Measurements from ENCODE around the gene U2AF2.

Gene U2AF2

DNA sequence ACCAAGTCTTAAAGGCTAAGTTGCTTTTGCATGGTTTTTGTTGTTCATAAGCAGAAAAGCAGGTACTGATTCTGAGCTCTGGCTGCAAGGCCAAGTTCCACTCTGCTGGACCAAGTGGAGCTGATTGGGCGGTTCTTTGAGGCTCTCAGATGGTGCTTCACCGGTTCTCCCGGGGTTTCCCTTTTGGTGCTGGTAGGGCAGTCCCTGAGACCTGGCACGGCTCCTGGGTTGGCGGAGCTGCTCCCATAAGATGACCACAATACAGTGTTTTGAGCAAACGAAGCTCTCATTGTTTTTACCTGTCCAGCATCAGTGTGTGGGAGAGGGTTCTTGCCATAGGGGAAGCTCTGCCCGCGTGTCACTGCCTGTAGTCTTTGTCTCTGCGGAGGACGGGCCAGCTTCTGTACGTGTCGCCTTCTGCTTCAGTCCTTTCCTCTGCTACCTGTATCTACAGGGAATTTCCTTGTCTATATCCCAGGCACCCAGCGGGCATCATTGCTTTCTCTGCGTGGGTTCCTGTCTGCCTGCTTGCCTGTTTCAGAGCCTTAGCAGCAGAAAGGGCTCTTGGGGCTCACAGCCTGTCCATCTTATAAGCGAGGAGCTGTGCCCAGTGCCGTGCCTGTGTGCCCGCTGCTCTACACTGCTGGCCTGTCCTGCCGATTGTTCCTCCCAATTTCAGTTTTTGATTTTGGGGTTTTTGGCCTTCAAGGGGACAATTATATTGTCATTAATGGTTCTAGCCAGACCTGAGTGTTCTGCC is 2.3 kb downstream of the U2AF2 start:
- DNase-seq (ENCODE audit: low read depth): no peak

DNA sequence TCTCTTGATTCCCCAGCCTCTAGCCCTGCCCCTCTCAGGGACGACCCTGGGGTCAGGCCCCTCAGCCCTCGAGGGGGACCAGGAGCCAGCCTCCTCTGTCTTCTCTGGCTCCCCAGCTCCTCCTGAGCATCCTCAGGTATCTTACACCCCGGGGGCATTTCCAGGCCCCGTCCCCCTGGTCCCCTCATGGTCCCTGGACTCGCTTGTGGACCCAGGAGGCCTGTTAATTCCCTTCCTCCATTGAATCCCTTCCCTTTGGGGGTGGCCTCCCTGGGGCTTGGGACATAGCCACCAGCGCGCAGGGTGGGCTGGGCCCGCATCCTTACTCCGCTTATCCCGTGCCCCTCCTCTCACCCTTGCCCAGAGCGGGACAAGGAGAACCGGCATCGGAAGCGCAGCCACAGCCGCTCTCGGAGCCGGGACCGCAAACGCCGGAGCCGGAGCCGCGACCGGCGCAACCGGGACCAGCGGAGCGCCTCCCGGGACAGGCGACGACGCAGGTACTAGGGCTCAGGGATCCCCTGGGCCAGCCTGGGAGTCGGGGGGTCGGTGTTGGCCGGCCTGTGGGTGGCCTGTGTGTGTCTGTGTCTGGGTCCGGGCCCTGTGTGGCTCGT is 4.1 kb downstream of the U2AF2 start:
- no peak for DNase-seq (ENCODE audit: low read depth)

DNA sequence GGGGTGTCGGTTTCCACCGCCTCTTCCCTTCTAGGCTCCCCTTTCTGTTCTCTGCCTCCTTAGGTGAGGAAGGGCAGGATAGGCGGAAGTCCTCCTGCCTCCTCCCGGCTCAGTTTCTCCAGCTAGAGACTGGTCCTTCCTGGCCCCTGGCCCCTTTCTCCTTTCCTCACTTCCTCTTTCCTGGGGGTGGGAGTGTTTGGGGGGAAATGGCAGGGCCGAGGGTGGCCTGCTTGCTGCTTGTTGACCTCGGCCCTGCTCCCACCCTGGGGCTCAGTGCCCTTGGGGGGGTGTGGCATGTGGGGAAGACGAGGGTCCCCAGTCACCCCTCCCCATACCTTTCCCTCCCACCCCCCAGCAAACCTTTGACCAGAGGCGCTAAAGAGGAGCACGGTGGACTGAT is 5.0 kb downstream of the U2AF2 start:
- DNase-seq (ENCODE audit: low read depth): no peak

DNA sequence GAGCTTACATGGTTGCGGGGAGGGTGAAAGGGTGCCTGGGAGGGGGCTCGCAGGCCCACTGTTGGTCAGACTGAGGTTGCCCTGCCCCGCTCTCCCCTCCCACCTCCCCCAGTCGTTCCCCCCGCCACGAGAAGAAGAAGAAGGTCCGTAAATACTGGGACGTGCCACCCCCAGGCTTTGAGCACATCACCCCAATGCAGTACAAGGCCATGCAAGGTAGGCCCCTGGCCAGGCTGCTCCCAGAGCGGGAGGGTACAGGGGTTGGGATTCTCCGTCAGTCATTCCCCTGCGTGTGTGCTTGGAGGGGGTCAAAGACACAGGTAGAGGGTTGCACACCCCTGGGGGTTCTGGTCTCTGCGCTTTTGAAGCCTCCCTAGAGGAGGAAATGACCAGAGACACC is 5.6 kb downstream of the U2AF2 start:
- no peak for DNase-seq (ENCODE audit: low read depth)

DNA sequence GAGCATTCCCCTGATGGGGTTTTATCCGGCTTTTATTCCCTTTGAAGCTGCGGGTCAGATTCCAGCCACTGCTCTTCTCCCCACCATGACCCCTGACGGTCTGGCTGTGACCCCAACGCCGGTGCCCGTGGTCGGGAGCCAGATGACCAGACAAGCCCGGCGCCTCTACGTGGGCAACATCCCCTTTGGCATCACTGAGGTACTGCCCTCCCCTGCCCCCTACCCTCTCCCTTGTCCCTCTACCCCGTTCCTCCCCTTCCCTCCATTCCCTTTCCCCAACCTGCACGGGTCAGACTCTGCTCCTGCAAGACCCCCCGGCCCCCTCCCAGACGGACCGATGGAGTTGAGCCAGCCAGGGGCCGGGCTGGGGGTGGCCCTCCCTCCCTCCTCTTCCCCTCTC is 6.2 kb downstream of the U2AF2 start:
- no peak for DNase-seq (ENCODE audit: low read depth)

DNA sequence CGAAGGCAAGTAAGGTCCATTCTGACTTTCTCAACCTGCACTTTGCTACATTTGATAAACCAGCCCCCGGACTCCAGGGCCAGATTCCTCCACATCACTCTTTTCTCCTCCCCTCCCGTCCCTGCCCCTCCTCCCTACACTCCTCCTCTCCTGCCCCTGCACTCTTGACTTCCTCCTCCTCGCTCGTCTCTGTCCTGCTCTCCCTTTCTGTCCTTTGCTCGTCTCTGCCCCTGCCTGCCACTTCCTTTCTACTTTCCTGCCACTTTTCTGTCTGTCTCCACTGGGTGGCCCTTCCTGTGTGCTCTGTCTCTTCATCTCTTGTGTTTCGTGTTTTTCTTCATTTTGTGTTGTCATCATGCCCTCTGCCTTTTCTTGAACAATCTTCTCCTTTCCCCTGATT is 7.0 kb downstream of the U2AF2 start:
- no peak for DNase-seq (ENCODE audit: low read depth)

DNA sequence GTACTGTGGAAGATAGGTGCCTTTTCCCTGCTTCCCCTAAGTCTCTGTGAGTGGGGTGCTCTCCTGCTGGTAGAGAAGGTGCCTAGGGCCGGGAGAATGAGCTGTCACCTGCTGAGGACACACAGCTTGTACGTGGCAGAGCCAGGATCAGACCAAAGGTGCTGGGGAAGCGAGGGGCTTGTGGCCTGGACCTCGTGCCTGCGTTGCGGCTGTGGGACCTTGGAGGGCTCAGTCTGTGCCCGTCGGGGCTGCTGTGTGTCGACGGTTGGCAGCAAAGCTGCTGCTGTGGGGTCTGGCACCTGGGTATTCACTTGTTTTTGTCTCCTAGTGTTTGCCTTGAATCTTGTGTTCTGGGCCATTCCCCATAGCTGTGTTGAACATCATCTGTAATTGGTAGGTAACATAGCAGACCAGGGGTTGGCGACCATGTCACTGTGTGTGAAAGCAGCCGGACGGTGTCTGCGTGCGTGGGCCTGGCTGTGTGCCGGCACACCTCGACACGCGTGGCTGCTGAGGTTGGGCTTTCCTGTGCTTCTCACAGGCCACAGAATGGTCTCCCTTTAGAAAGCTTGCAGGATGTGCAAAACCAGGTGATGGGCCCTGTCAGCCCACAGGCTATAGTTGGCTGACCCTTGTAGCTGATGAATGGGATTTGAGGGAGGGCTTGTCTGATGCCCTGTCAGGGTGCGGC is 9.2 kb downstream of the U2AF2 start:
- DNase-seq (ENCODE audit: low read depth): no peak

DNA sequence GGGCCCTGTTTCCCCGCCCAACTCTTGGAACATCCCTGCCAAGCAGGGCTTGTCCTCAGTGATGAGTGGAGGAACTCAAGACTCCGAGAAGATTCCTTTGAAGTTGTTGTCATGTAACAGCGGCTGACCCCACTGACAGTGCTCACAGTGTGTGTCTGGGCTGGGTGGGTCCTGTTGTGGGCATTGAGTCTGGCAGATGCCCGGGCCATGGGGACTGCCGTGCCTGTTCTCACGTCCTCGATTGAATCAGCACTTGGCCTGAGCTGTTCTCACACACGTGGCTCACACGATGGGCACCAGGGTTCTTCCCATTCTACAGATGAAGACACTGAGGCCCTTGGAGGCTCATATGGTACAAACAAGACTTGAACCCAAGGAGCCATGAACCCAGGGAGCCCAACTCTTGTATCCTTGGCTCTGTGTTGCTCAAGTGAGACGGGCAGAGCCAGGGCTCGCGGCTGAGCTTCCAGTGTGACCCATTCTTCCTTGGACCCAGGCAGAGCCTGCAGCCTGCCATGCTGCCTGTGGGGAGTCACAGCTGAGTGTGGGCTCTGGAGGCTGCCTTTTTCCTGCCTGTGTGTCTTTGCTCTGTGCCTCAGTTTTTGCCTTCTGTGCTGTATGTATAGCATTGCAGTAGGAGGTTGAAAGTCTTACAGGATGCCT is 11.6 kb downstream of the U2AF2 start:
- DNase-seq (ENCODE audit: low read depth): no peak

DNA sequence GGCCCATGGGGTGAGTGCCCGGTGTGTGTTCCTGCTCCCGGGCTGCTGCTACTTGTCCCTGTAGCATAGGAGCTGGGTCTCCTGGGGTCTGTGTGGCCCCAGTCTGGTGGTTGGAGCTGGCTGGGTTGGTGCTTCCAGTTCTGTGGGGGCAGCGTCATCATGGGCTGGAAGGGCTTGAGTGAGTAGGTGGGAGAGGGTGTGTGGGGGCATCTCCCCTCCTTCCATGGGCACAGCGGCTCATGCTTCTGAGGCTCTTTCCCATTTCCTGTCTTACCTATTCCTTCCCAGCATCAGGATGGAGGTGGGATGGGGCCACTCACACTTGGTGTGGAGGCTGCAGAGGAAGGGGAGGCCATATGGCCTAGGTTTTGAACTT is 12.2 kb downstream of the U2AF2 start:
- DNase-seq (ENCODE audit: low read depth): no peak

DNA sequence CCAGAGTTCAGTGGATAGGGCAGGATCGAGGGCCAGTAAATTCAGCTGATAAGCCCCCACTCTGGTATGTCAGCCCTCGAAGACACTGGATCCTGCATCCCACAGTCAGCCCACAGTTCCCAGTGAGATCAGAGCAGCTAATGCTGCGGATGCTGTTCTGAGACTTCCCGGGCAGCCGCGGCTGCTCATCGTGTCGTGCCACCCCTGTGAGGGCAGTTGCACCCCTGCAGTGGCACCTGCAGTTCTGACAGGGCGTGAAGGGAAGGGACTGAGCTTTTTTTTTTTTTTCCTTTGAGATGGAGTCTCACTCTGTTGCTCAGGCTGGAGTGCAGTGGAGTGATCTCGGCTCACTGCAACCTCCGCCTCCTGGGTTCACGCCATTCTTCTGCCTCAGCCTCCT is 12.7 kb downstream of the U2AF2 start:
- no peak for DNase-seq (ENCODE audit: low read depth)

DNA sequence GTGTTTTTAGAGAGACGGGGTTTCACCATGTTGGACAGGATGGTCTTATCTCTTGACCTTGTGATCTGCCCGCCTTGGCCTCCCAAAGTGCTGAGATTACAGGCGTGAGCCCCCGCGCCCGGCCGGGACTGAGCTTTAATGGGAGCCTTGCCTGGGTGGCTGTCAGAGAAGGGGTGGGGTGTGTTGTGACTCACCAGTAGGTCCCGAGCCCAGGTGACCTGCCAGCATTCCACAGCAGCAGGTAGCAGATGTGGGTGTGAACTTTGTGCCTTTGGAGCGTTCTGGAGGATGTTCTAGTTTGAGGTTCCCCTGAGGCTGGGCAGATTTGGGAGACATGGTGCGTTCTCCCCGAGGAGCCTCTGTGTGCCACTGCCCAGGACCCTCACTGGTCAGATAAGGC is 13.1 kb downstream of the U2AF2 start:
- no peak for DNase-seq (ENCODE audit: low read depth)

DNA sequence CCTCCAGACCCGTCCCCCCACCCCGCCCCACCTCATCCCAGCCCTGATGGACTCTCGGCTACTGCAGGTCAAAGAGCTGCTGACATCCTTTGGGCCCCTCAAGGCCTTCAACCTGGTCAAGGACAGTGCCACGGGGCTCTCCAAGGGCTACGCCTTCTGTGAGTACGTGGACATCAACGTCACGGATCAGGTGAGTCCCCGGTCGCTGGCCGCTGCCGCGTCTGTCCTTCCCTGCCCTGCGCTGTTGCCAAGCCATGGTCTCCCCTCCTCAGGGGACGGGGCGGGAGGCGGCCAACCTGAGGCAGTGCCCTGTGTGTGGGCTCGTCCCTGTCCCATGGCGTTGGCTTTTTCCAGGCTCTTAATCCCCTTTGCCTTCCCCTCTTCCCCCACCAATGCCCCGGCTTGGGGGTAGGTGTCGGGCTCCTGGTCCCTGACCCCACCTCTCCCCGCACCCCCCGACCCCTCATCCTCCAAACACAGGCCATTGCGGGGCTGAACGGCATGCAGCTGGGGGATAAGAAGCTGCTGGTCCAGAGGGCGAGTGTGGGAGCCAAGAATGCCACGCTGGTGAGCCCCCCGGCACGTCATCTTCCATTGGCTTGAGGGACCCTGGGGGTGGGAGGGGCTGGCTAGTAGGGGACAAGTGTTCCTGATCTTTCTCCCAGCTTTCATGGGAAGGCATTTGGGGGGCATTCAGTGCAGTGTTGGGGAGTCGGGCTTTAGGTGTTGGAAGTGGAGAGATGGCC is 13.9 kb downstream of the U2AF2 start:
- DNase-seq (ENCODE audit: low read depth): no peak

DNA sequence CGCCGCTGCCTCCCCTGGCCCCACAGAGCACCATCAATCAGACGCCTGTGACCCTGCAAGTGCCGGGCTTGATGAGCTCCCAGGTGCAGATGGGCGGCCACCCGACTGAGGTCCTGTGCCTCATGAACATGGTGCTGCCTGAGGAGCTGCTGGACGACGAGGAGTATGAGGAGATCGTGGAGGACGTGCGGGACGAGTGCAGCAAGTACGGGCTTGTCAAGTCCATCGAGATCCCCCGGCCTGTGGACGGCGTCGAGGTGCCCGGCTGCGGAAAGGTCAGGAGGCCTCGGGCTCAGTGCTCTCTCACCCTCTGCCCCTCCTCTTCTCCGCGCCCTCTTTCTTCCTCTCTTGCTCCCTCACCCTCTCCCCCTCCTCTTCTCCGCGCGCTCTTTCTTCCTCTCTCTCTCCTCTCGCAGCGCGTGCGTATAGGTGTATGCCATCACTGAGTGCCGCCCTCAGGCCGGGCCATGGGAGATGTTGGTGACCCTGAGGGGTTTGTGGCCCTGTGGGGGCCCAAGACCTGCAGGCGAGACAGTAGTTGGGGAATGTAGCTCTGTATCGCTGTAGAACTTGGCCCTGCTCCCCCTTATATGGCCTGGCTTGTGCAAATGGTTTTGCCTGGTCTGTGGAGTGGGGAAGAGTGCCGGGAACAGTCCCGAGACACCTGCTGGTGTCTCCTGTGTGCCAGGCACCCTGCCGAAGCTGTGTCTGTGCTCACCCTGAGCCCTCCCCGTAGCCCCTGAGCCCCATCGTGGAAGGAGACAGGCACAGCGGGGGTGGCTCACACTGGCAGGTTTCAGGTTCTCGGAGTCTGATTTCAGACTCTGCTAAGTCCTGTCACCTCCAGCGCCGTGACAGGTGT is 14.8 kb downstream of the U2AF2 start:
- DNase-seq (ENCODE audit: low read depth): no peak

DNA sequence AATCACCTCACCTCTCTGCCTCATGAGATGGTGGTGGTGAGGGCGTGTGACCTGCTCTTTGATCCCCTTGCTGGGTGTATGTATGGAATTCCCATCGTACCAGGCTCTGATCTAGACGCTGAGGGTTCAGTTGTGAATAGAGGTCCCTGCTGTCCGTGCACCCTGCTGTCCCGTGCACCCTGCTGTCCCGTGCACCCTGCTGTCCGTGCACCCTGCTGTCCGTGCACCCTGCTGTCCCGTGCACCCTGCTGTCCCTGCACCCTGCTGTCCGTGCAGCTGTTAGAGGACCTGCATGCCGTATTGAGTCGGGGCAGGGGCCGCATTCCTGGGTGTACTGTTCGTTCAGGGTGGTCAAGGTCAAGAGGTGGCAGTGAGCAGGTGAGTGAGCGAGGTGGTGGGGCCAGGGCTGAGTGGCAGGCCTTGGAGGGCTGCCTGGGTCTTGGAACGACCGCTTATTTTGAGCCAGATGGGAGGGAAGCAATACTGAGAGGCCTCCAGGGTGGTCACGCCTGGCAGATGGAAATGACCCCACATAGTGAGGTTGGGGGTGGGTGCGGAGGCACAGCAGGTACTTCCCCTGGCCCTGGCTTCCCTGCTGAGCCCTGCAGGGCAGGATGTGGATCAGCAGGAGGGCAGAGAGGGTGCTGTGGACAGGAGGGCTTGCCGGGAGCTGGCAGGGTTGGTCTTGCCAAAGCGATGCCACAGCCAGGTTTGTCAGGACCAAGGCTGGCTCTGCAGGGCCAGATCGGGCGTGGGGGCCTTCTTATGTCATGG is 15.6 kb downstream of the U2AF2 start:
- DNase-seq (ENCODE audit: low read depth): no peak

DNA sequence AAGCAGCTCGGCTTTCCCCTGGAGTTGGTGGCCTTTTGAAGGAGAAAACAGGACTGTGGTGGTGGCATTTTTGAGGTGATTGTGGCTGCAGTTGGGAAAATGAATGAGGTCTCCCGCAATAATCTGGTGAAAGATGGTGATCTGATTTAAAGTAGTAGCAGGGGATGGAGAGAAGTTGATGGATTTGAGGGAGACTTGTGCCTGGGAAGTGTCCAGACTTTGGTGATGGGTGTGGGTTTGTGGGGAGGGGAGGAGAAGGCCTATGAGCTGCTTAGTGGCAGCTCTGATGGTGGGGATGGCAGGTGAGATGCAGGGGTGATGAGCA is 16.2 kb downstream of the U2AF2 start:
- no peak for DNase-seq (ENCODE audit: low read depth)

DNA sequence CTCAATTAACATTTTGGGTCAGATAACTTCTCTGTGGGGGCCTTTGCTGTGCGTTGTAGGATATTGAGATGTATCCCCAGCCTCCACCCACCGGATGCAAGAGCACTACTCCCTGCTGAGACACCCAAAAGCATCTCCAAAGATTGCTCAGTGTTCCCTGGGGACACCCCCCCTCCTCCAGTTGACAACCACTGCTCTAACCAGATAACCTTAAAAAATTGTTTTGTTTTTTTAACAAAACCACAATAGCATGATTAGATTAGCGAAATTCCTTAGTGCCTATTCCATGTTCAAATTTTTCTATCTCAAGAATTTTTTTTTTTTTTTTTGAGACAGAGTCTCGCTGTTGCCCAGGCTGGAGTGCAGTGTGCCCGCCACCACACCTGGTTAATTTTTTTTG is 17.6 kb downstream of the U2AF2 start:
- DNase-seq (ENCODE audit: low read depth): no peak

DNA sequence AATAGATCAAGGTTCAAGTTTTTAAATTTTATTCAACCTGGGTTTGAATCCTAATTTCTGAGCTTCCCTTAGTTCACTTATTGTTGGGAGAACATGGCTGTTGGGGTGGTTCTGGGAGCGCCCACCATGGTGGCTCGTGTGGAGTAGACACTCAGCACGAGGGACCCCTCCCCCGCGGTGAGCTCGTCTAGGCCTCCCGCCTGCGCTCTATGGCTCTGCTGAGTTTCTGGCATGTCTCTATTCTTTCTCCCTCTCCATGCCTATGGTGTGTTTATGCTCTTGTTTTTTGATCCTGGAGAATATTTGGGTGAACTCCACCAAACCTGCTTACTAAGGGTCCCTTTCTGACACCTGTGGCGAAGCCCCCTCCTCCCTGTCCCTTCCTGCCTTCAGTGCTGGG is 18.6 kb downstream of the U2AF2 start:
- no peak for DNase-seq (ENCODE audit: low read depth)

DNA sequence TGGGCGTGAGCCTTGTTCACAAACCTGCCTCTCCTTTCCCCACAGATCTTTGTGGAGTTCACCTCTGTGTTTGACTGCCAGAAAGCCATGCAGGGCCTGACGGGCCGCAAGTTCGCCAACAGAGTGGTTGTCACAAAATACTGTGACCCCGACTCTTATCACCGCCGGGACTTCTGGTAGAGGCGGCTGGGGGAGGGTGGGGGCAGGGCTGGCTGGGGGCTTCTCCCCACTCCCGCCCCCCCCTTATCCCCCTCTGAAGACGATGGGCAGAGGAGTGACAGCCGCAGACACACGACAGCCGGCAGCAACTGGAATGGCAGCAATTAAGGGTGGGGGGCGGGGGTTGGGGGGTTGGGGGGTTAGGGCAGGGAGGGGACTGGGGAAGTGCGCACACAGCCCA is 19.1 kb downstream of the U2AF2 start:
- DNase-seq (ENCODE audit: low read depth): no peak

DNA sequence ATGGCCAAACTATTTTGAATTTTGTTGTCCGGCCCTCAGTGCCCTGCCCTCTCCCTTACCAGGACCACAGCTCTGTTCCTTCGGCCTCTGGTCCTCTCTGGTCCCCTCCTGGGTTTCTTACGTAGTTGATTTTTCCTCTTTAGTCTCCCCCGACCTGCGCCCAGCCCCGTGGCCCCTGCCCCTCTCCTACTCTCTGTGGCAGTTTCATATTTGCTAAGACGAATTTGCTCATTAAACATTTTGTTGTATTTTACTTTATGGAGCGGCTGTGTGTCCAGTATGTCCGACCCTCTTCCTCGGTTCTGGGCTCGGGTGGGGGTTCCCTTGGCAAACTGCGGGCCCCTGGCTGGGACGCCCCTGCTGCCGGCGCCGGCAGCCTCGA is 19.6 kb downstream of the U2AF2 start:
- no peak for DNase-seq (ENCODE audit: low read depth)

DNA sequence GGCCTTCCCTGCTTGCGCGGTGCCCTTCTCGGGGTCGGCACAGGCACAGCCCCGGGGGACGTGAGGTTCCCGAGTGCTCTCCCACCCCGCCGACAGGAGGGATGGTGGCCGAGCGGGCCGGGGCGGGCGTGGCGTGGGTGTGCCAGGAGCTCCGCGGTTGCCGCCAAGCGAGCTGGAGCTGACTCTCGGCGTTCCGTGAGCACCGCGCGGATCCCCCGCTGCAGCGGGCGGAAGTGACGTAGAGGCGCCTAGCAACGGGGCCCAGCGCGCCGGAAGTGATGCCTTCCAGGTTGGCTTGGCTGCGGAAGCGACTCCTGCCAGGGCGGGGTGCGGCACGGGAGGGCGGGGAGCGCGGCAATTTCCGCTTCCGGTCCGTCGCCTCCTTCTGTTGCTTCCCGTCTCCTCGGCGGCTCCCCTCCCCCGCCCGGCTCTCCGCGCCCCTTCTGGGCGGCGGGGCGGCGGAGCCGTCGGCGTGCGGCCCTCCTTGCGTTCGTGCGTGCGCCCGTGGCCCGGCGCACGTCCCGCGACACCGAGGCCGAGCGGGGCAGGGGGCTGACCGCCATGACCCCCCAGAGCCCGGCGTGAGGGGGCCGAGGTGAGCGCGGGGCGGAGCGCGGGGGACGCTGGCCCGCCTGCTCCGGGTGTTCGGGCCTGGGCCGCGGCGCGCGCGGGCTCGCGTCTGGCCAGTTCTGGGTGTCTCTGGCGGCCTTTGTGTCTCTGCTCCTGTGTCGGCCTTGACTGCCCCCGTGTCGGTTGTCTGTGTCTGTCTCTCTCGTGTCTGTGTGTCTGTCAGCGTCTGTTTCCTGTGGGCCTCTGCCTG is 20.2 kb downstream of the U2AF2 start, which contains the start of gene EPN1:
Gene EPN1, plus strand, starts transcription at position 386 of the 820 bp plus-strand sequence. CDS start 3,402 bp downstream, outside the sequence.
- peak; percentile 95 for DNase-seq (ENCODE audit: low read depth)

Data from stimulated activated CD8-positive, alpha-beta memory T cell treated with anti-CD3 and anti-CD28 coated beads, Interleukin-7, amount 100 ng/mL, for 24 hours (primary cell).